Endodermal cell (in vitro differentiated cells): ENCODE measurements around the gene UBE2V1. TPM values are rescaled to one million over a fixed set of nuclear protein-coding genes. Genes with fewer than 3 reads are reported as not detected.

Experiments
- DNase-seq: peaks from one replicate; pipeline ENCODE4 v3.0.0-alpha.2; 2017
- H3K27ac ChIP-seq: 2 replicates; pipeline ENCODE4 v1.5.1; 2013; ENCODE audit warnings: mild to moderate bottlenecking, low read depth, low read length, moderate library complexity
- H3K27me3 ChIP-seq: 2 replicates; pipeline ENCODE4 v1.6.1; 2013; ENCODE audit warnings: mild to moderate bottlenecking, low read length, moderate library complexity; ENCODE audit not compliant: insufficient read depth, control insufficient read depth, poor library complexity, severe bottlenecking
- H3K36me3 ChIP-seq: 2 replicates; pipeline ENCODE4 v1.7.0; 2013; ENCODE audit warnings: mild to moderate bottlenecking, low read length, moderate library complexity; ENCODE audit not compliant: control insufficient read depth, insufficient read depth
- H3K4me1 ChIP-seq: one replicate; pipeline ENCODE4 v1.7.0; 2013; ENCODE audit warnings: low read length; ENCODE audit not compliant: control insufficient read depth, insufficient read depth
- H3K4me3 ChIP-seq: 2 replicates; pipeline ENCODE4 v1.5.1; 2013; ENCODE audit warnings: mild to moderate bottlenecking, low read length, moderate library complexity
- H3K9ac ChIP-seq: 2 replicates; pipeline ENCODE4 v1.6.1; 2013; ENCODE audit warnings: mild to moderate bottlenecking, low read length, moderate library complexity; ENCODE audit not compliant: poor library complexity, severe bottlenecking; ENCODE audit errors: extremely low read depth
- H3K9me3 ChIP-seq: 2 replicates; pipeline ENCODE4 v1.6.1; 2013; ENCODE audit warnings: mild to moderate bottlenecking, low read length, moderate library complexity; ENCODE audit not compliant: control insufficient read depth
- H3K27ac Mint-ChIP-seq: 2 replicates; pipeline ENCODE4 v1.8.0; 2020; ENCODE audit warnings: mixed read lengths
- H3K27me3 Mint-ChIP-seq: 2 replicates; pipeline ENCODE4 v1.8.0; 2021; ENCODE audit warnings: mild to moderate bottlenecking, mixed read lengths; ENCODE audit not compliant: insufficient read depth
- H3K36me3 Mint-ChIP-seq: 2 replicates; pipeline ENCODE4 v1.8.0; 2020; ENCODE audit warnings: low read depth, mixed read lengths
- H3K4me1 Mint-ChIP-seq: 2 replicates; pipeline ENCODE4 v1.8.0; 2020; ENCODE audit warnings: mixed read lengths
- H3K4me3 Mint-ChIP-seq: 2 replicates; pipeline ENCODE4 v1.8.0; 2020; ENCODE audit warnings: mild to moderate bottlenecking, moderate library complexity, mixed read lengths
- H3K9me3 Mint-ChIP-seq: 2 replicates; pipeline ENCODE4 v1.8.0; 2020; ENCODE audit warnings: mild to moderate bottlenecking, mixed read lengths
- CTCF ChIP-seq: fragments of 200-600 bp; sonication (generic); conservative IDR thresholded peaks from 2 replicates; pipeline ENCODE4 v1.5.0; 2021; ENCODE audit warnings: antibody characterized with exemption, mild to moderate bottlenecking
- WGBS, 2 experiments: methylation state at CpG; one replicate each; pipeline versions ENCODE4 v1.1.5 to v1.1.7; 2013; ENCODE audit warnings: missing lambda C conversion rate in 2 of 2, mixed read lengths in 1 of 2; ENCODE audit not compliant: insufficient coverage in 1 of 2, insufficient read length in 1 of 2; 5-methylcytosine and 5-hydroxymethylcytosine counted together
- total RNA-seq, 2 donors: library from RNA; stranded (reverse); fragmentation: NEBNext Ultra II Directional in 1 of 2; extraction: Animal tissue kit (Norgen Biotek cat#: 25700) in 1 of 2; gene quantifications; 2 replicates in 1 of 2; 3 replicates in 1 of 2; pipeline ENCODE4 v1.2.1, GENCODE V29; 2021

UBE2V1 gene
- total RNA-seq, 2 donors from 2014 or later: 165 to 168 TPM

GRCh38 chr20:50153153-50153499, 40.2 kb upstream of the UBE2V1 start:
- no peak overlapping the region for H3K27ac ChIP-seq
- no peak for DNase-seq
- Mint-ChIP-seq H3K27ac (peak overlapping the region; percentile 87), H3K4me1 (peaks cover 29% of the 10 kb centered on the region), H3K27me3 (peaks cover 4% of the 10 kb centered on the region), H3K9me3 (no peaks in the 10 kb centered on the region), H3K36me3 (peaks cover 21% of the 10 kb centered on the region), H3K4me3 (peak overlapping the region; percentile 80)
- peak overlapping the region; percentile 91 for H3K9ac ChIP-seq
- H3K9me3 ChIP-seq: no peaks in the 10 kb centered on the region
- H3K36me3 ChIP-seq: peaks cover 25% of the 10 kb centered on the region
- no peaks in the 10 kb centered on the region for H3K27me3 ChIP-seq
- WGBS, 2 experiments: 0 to 1% methylated on average over 7 to 18 of the region's 18 CpGs
- no peak for TF ChIP-seq CTCF
- no peaks in the 10 kb centered on the region for H3K4me1 ChIP-seq
- peak overlapping the region; percentile 86 for H3K4me3 ChIP-seq

- peak; percentile 65 for DNase-seq
- peak; percentile 49 for TF ChIP-seq CTCF
- peaks cover 25% of the 10 kb centered on the region for H3K36me3 ChIP-seq
- Mint-ChIP-seq H3K4me1 (peaks cover 30% of the 10 kb centered on the region), H3K9me3 (no peaks in the 10 kb centered on the region), H3K4me3 (peak overlapping the region; percentile 80), H3K36me3 (peaks cover 27% of the 10 kb centered on the region), H3K27me3 (peaks cover 4% of the 10 kb centered on the region), H3K27ac (peak overlapping the region; percentile 87)
- H3K4me1 ChIP-seq: no peaks in the 10 kb centered on the region
- no peaks in the 10 kb centered on the region for H3K27me3 ChIP-seq
- H3K27ac ChIP-seq: no peak overlapping the region
- H3K9me3 ChIP-seq: no peaks in the 10 kb centered on the region
- WGBS, 2 experiments: 43 to 55% methylated on average over 3 to 4 of the region's 4 CpGs
- peak overlapping the region; percentile 86 for H3K4me3 ChIP-seq
- H3K9ac ChIP-seq: peak overlapping the region; percentile 91
These were observed 39.6 kb upstream of the UBE2V1 start for GRCh38 chr20:50152394-50153152.

GRCh38 chr20:50151034-50151743, 38.2 kb upstream of the UBE2V1 start:
- no peak overlapping the region for H3K9ac ChIP-seq
- no peak overlapping the region for H3K4me3 ChIP-seq
- H3K27me3 ChIP-seq: no peaks in the 10 kb centered on the region
- Mint-ChIP-seq H3K36me3 (peaks cover 33% of the 10 kb centered on the region), H3K4me1 (peaks cover 39% of the 10 kb centered on the region), H3K27ac (peak overlapping the region; percentile 84), H3K4me3 (peak overlapping the region; percentile 80), H3K9me3 (no peaks in the 10 kb centered on the region), H3K27me3 (peaks cover 4% of the 10 kb centered on the region)
- DNase-seq: no peak
- 79 to 95% methylated on average over 7 to 10 of the region's 10 CpGs for WGBS, 2 experiments
- peaks cover 36% of the 10 kb centered on the region for H3K36me3 ChIP-seq
- no peaks in the 10 kb centered on the region for H3K9me3 ChIP-seq
- no peak overlapping the region for H3K27ac ChIP-seq
- no peak for TF ChIP-seq CTCF
- H3K4me1 ChIP-seq: no peaks in the 10 kb centered on the region
